AG09309 (cell line): ENCODE measurements around the gene UPK3A.

Source experiments
- DNase-seq: peaks from one replicate; pipeline ENCODE4 v3.0.0-alpha.2; 2010; ENCODE audit warnings: low read depth
- H3K4me3 ChIP-seq: 2 replicates; pipeline ENCODE4 v1.5.1; 2011; ENCODE audit warnings: mild to moderate bottlenecking, low read depth, low read length, moderate library complexity; ENCODE audit not compliant: control insufficient read depth
- TF ChIP-seq, protein P1 (sequence below): IDR thresholded peaks from 2 replicates; pipeline ENCODE4 v1.5.1; 2011; ENCODE audit warnings: mild to moderate bottlenecking, low read depth, low read length, inconsistent platforms; ENCODE audit not compliant: insufficient read depth, control insufficient read depth; ENCODE audit errors: missing control alignments

UPK3A gene

GRCh38 chr22:45332001-45332400 lies 47.3 kb downstream of the UPK3A start:
- TF ChIP-seq, protein P1, sequence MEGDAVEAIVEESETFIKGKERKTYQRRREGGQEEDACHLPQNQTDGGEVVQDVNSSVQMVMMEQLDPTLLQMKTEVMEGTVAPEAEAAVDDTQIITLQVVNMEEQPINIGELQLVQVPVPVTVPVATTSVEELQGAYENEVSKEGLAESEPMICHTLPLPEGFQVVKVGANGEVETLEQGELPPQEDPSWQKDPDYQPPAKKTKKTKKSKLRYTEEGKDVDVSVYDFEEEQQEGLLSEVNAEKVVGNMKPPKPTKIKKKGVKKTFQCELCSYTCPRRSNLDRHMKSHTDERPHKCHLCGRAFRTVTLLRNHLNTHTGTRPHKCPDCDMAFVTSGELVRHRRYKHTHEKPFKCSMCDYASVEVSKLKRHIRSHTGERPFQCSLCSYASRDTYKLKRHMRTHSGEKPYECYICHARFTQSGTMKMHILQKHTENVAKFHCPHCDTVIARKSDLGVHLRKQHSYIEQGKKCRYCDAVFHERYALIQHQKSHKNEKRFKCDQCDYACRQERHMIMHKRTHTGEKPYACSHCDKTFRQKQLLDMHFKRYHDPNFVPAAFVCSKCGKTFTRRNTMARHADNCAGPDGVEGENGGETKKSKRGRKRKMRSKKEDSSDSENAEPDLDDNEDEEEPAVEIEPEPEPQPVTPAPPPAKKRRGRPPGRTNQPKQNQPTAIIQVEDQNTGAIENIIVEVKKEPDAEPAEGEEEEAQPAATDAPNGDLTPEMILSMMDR, result no peak
- DNase-seq, result no peak

DNA sequence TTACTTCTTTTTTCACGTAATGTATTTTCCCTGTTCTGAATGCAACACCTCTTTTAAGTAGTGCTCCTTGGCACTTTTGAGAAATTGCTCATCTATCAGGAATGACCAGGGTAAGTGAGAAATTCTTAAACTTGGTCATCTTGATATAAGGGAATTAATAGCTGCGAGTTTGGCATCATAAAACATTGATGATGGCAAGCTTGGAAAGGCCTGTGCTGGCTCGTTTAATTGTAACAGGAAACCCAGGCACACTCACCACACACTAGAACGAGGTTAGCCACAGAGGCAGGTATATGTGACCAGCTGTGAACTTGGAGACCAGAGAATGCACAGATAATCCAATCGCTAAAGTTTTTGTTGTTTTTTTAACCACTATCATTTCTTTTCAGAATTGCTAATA lies 49.3 kb downstream of the UPK3A start:
- TF ChIP-seq, protein P1, result no peak
- DNase-seq, result peak; percentile 8
- H3K4me3 ChIP-seq, result no peak overlapping the region

More at GRCh38 chr22:45332001-45332400, 47.3 kb downstream of the UPK3A start:
- no peak overlapping the region for H3K4me3 ChIP-seq

- TF ChIP-seq, protein P1, result no peak
- DNase-seq, result no peak
Observed at GRCh38 chr22:45334528-45334927, 49.8 kb downstream of the UPK3A start.

GRCh38 chr22:45335021-45335818 lies 50.5 kb downstream of the UPK3A start:
- TF ChIP-seq, protein P1, result no peak
- no peak for DNase-seq
- no peak overlapping the region for H3K4me3 ChIP-seq

More at GRCh38 chr22:45334528-45334927, 49.8 kb downstream of the UPK3A start:
- H3K4me3 ChIP-seq, result no peak overlapping the region

DNA sequence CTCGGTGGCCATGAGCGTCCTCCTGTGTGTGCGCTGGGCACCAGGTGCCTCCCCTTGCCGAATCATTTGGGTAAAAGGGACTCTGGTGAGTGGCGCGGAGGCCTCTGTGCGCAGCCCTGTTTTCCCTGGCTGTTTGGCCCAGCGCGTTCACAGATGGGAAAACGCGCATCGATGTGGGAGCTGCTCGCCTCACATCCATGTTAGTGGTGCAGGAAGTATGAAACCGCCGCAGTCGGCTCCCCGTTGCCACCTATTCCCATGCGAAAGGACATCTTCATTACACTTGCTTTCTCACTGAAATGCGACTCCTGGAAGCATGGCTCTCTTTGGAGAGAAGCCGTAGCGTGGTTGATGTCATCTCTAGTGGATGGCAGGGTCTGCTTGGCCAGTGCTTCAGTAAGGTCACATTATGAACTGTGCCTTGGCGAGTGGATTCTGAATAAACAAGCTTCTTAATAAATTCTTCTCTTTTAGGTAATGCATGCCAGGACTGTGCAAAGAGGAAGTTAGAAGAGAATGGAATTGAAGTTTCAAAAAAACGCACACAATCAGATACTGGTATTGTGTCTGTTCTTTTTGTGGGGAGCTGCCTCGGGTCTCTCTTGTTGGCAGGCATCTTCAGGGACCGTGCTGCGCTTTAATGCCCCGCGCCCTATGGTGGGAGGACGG lies 51.2 kb downstream of the UPK3A start:
- TF ChIP-seq, protein P1, result no peak
- no peak overlapping the region for H3K4me3 ChIP-seq
- no peak for DNase-seq

- H3K4me3 ChIP-seq, result no peak overlapping the region
- no peak for DNase-seq
- TF ChIP-seq, protein P1, result no peak
Observed at GRCh38 chr22:45336971-45337431, 52.3 kb downstream of the UPK3A start.
